Lung (tissue), 12 donors: ENCODE data around the gene TBC1D4. TPM values are rescaled to one million over a fixed set of nuclear protein-coding genes. Genes with fewer than 3 reads are reported as not detected.

ENCODE experiments used
- ATAC-seq: fragments of 200-7000 bp; cut with Tn5 transposase; one replicate; pipeline ENCODE4 v1.9.1; 2020; ENCODE audit warnings: moderate number of reproducible peaks; ENCODE audit not compliant: insufficient read depth, low FRiP score
- DNase-seq, 3 donors: peaks; one replicate each; pipeline ENCODE4 v3.0.0-alpha.2; 2013 to 2017
- H3K27ac ChIP-seq, 2 donors: one replicate each; pipeline ENCODE4 v1.5.1; 2013; ENCODE audit warnings: mild to moderate bottlenecking in 2 of 2, moderate library complexity in 2 of 2, control low read depth in 1 of 2, inconsistent platforms in 1 of 2, low read depth in 1 of 2, low read length in 1 of 2
- H3K27me3 ChIP-seq, 3 donors: one replicate each; pipeline ENCODE4 v1.5.1; 2013; ENCODE audit warnings: low read length in 2 of 3; ENCODE audit not compliant: control insufficient read depth in 3 of 3, insufficient read depth in 3 of 3
- H3K36me3 ChIP-seq, 4 donors: one replicate each; pipeline ENCODE4 v1.5.1; 2013; ENCODE audit warnings: low read length in 4 of 4, mild to moderate bottlenecking in 1 of 4, moderate library complexity in 1 of 4; ENCODE audit not compliant: control insufficient read depth in 4 of 4, insufficient read depth in 4 of 4
- H3K4me1 ChIP-seq, 5 donors: one replicate each; pipeline ENCODE4 v1.5.1; 2013; ENCODE audit warnings: low read length in 5 of 5, mild to moderate bottlenecking in 2 of 5, moderate library complexity in 1 of 5; ENCODE audit not compliant: control insufficient read depth in 5 of 5, insufficient read depth in 5 of 5
- H3K4me3 ChIP-seq: one replicate; pipeline ENCODE4 v1.5.1; 2013; ENCODE audit warnings: mild to moderate bottlenecking, control low read depth, moderate library complexity
- H3K9ac ChIP-seq, 2 donors: one replicate each; pipeline ENCODE4 v1.5.1; 2013; ENCODE audit warnings: low read length in 2 of 2, control low read depth in 1 of 2; ENCODE audit not compliant: insufficient read depth in 1 of 2
- H3K9me3 ChIP-seq, 4 donors: one replicate each; pipeline ENCODE4 v1.5.1; 2013; ENCODE audit warnings: low read length in 3 of 4, mild to moderate bottlenecking in 1 of 4, moderate library complexity in 1 of 4; ENCODE audit not compliant: control insufficient read depth in 4 of 4, insufficient read depth in 3 of 4
- CTCF ChIP-seq: IDR thresholded peaks from 2 replicates; pipeline ENCODE4 v1.5.1; 2012; ENCODE audit warnings: mild to moderate bottlenecking; ENCODE audit errors: control extremely low read depth, extremely low read depth
- WGBS, 2 donors: extraction: QIAGEN DNeasy Blood & Tissue Kit; methylation state at CpG; one replicate each; pipeline ENCODE4 v1.1.7; 2013; 5-methylcytosine and 5-hydroxymethylcytosine counted together
- polyA plus RNA-seq, 2 donors: library from polyadenylated mRNA; stranded (reverse); fragments of 200-250 nt; gene quantifications; one replicate each; pipeline ENCODE4 v1.2.1, GENCODE V29; 2013
- total RNA-seq, 2 donors: library from RNA; depleted of rRNA in 1 of 2; stranded (reverse); fragments of >200 nt in 1 of 2; gene quantifications; one replicate each; pipeline ENCODE4 v1.2.1, GENCODE V29; 2014 to 2021
- donor health status: control.
- donor health status: control.
- donor health status: Bipolar disorder and iron deficiency.
- donor health status: healthy.
- donor health status: DM: yes; HTN: yes; CAD: no.

The TBC1D4 gene
- total and polyA plus RNA-seq, 4 donors, result 4.3 to 26.4 (median 14.0) TPM

DNA sequence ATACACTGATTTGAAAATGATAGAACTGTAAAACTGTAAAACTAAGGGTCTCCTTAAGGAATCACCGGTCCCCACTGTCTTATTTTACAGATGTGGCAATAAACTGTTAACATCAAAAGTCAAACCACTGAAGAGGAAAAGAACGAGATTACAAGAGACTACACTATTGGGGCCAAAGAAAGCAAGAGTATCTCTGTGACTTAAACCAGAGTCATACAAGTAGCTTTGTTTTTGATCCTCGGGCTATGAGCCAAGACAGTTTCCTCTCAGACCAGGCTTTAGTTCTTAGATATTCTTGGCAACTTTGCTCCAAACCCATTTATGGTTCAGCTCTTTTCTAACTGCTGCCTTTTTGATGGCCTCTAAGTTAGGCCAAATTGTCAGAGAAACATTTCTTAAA, 113.8 kb downstream of the TBC1D4 start:
- WGBS, 2 donors, result 20 to 27% methylated on average over 3 of the region's 3 CpGs
- no peaks in the 10 kb centered on the region for H3K9me3 ChIP-seq
- TF ChIP-seq CTCF, result no peak
- no peak for ATAC-seq
- H3K4me1 ChIP-seq, result peaks cover 0 to 28% (median 11%) of the 10 kb centered on the region in 5 donors
- no peaks in the 10 kb centered on the region for H3K36me3 ChIP-seq
- H3K4me3 ChIP-seq, result no peak overlapping the region
- H3K27me3 ChIP-seq, result no peaks in the 10 kb centered on the region
- H3K9ac ChIP-seq, result no peak overlapping the region
- peak; percentile 37 to 93 (median 79) for DNase-seq
- H3K27ac ChIP-seq, result peak overlapping the region in 1 of 2 donors; percentile 62

- peak overlapping the region in 1 of 2 donors; percentile 7 for H3K9ac ChIP-seq
- WGBS, 2 donors, result 52 to 61% methylated on average over 3 of the region's 3 CpGs
- ATAC-seq, result no peak
- H3K4me3 ChIP-seq, result no peak overlapping the region
- peak overlapping the region in 1 of 2 donors; percentile 88 for H3K27ac ChIP-seq
- no peak for TF ChIP-seq CTCF
- no peak for DNase-seq
- peaks cover 0 to 22% (median 11%) of the 10 kb centered on the region in 5 donors for H3K4me1 ChIP-seq
- H3K9me3 ChIP-seq, result no peaks in the 10 kb centered on the region
- H3K36me3 ChIP-seq, result peaks cover 0 to 2% (median 0%) of the 10 kb centered on the region in 4 donors
- no peaks in the 10 kb centered on the region for H3K27me3 ChIP-seq
These were observed 115.3 kb downstream of the TBC1D4 start for GRCh38 chr13:75366380-75367280.

- 70 to 73% methylated on average over 5 of the region's 5 CpGs for WGBS, 2 donors
- Histone ChIP-seq H3K27ac (peak overlapping the region in 1 of 2 donors; percentile 88), H3K27me3 (no peaks in the 10 kb centered on the region), H3K9me3 (no peaks in the 10 kb centered on the region), H3K36me3 (peaks cover 0 to 2% (median 0%) of the 10 kb centered on the region in 4 donors), H3K4me3 (no peak overlapping the region), H3K9ac (no peak overlapping the region), H3K4me1 (peaks cover 0 to 22% (median 10%) of the 10 kb centered on the region in 5 donors)
- DNase-seq, result no peak
- no peak for TF ChIP-seq CTCF
- no peak for ATAC-seq
These were observed 116.2 kb downstream of the TBC1D4 start for GRCh38 chr13:75365724-75366173.
